Measurements from ENCODE around the gene UNC13A.

DNA sequence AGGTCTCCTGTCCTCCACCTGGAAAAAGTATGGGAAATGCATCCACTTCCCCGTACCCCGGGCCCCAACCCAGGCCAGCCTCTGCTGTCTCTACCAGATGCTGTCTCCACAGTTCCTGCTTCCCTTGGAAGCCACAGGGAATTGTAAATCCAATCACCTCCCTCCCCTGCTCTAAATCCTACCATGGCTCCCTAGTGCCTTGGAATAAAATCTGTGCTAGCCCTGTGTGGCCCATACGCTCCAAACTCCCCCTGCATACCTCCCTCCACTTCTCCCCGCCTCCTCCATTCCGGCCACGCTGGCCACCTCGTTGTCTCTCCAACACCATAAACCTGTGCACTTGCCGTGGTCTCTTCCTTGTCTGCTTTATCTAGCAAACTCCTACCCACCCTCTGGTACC is 31.2 kb downstream of the UNC13A start:
- TF ChIP-seq EZH2phosphoT487 (IDR thresholded peaks at IDR 0.05; ENCODE audit: borderline replicate concordance) (no peak), EGR1 (IDR thresholded peaks at IDR 0.05; ENCODE audit: low read depth) (no peak)
- TF ChIP-seq, protein P1, sequence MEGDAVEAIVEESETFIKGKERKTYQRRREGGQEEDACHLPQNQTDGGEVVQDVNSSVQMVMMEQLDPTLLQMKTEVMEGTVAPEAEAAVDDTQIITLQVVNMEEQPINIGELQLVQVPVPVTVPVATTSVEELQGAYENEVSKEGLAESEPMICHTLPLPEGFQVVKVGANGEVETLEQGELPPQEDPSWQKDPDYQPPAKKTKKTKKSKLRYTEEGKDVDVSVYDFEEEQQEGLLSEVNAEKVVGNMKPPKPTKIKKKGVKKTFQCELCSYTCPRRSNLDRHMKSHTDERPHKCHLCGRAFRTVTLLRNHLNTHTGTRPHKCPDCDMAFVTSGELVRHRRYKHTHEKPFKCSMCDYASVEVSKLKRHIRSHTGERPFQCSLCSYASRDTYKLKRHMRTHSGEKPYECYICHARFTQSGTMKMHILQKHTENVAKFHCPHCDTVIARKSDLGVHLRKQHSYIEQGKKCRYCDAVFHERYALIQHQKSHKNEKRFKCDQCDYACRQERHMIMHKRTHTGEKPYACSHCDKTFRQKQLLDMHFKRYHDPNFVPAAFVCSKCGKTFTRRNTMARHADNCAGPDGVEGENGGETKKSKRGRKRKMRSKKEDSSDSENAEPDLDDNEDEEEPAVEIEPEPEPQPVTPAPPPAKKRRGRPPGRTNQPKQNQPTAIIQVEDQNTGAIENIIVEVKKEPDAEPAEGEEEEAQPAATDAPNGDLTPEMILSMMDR (IDR thresholded peaks at IDR 0.05 in 2 of 3, conservative IDR thresholded peaks at IDR 0.05 in 1 of 3; ENCODE audit: borderline replicate concordance in 1 of 3, insufficient read depth in 1 of 3, low read depth in 2 of 3, low read length in 2 of 3): no peak

Measured in HCT116 (cell line).